Measurements from ENCODE around the gene ITGA5.

GRCh38 chr12:54430471-54431069 is 11.5 kb upstream of the ITGA5 start:
- no peak for TF ChIP-seq POLR2A (IDR thresholded peaks at IDR 0.05; ENCODE audit: extremely low read depth, insufficient read length)
- no peak for TF ChIP-seq CTCF (IDR thresholded peaks at IDR 0.05; ENCODE audit: low read depth, low read length)
- no peak for TF ChIP-seq MYC (IDR thresholded peaks at IDR 0.05; ENCODE audit: low read depth, low read length)
- no peak for TF ChIP-seq MAX (IDR thresholded peaks at IDR 0.05; ENCODE audit: low read depth, low read length)

Measured in NB4 (cell line).